SK-N-DZ (cell line): ENCODE measurements around the gene NKAPL.

ENCODE experiments used
- DNase-seq: peaks from one replicate; pipeline ENCODE4 v3.0.0-alpha.2; 2015; ENCODE audit warnings: low spot score

NKAPL gene

DNA sequence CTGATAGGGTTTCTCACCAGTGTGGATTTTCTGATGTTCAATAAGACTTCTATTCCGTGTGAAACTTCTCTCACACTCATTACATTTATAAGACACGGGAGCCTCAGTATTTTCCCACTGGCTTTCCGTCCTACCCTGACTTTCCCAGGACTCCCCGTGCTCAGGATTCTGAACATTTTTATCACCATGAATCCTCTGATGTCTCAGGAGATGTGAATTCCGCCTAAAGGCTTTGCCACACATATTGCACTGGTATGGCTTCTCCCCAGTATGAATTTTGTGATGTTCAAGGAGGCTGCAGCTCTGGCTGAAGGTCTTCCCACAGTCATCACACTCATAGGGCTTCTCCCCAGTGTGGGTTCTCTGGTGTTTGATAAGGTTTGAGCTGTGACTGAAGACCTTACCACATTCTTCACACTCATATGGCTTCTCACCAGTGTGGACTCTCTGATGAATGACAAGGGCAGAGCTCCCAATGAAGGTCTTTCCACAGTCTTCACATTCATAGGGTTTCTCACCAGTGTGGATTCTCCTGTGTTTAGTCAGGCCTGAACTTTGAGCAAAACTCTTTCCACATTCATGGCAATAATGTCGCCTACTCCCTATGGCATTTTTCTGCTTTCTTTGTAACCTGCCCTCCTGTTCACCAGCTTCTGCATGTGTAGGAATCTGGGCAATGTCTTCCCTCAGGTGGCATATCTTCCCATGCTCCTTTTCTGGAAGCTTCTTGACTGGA lies 13.7 kb upstream of the NKAPL start:
- no peak for DNase-seq

DNA sequence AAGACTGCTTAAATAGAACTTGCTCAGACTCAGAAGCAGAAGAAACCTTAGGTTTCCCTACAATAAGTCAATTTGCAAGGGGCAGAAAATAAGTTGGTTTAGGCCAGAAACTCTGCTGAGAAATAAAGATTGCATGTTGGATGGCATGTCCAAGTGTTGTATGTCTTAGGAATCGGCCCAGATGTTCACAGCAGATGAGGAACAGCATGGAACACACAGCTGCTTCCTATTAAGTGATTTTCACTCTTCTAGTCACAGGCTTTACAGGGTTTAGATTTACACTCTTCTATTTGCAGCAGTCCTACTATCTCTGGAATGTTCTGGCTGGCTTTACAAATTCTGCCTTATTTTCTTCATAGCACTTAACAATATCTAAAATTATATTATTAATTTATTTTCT lies 10.2 kb upstream of the NKAPL start:
- no peak for DNase-seq

DNA sequence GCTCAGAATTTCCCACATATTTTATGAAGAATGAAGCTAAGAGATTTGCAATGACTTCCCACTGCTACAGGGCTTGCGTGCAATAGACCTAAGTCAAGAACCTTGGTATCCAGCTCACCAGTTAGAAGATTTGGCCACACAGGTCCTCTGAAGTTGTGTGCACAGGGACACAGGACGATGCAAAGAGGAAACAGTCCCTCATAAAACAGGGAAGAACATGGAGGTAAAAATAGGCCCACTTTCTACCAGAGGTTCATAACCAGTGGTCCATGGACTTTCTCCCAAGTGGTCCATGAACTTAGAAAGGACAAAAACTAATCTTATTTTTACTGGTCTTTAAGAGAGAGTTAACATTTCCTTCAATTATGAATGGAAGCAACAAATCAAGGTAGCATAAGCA lies 8.3 kb upstream of the NKAPL start:
- no peak for DNase-seq

DNA sequence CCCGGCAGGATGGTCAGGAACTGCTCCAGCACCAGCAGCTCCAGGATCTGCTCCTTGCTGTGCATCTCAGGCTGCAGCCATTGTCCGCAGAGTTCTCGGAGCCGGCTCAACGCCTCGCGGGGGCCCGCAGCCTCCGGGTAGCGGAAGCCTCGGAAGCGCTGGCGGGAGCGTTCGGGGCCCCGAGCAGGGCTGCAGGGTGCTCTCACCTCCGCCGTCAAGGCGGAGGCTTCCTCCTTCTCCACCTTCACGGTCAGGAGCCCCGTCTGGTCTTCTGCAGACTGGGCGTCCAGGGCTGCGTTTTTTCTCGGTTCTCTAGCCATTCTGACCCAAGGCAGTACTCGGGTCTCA lies 7.5 kb upstream of the NKAPL start:
- no peak for DNase-seq

DNA sequence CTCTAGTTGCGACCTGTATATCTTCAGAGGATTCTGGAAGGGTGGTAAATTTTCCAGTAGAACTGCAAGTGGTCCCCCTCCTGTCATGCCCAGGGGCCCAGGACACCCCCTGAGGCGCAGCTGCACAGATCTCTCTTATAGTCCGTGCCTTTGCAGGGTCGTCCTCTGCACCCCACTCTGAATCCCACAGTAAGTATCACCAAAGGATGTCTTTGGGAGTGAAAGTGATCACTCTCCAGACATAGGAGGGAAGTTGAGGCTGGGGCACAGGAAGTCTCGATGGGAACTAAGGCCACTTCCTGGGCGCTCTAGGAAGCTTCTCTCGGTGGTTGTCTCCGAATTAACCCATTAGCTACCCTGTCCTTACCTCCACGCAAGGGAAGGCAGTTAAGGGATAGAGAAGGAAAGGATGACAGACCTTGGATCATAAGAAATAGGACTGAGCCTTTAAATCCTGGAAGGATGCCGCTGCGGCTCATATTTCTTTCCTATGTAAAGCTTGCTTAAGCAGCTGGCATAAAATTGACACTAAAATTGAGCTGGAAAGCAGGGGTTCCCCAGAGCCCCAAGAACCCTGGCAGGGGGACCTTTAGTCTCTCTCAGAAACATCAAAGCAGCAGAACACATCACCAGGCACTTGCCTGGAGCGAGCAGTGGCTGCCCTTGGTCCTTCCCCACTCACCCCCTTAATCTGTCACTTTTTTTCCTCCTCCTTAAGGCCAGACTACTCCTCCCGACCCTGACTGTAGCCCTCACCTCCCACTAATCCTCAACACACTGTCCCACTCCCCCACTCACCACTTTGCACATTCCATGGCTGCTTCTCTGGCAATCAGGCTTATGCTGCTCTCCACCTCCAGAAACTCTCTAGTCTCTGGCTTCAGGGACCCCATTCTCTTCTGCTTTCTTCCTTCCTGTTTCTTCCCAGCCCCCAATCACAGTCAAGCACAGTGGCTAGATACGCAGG lies 6.8 kb upstream of the NKAPL start, which contains the start of gene ZKSCAN4:
ZKSCAN4 (minus strand) TSS at position 261 of the 967 bp plus-strand sequence. CDS start 289 bp downstream, outside the sequence.
- DNase-seq: peak; percentile 93

DNA sequence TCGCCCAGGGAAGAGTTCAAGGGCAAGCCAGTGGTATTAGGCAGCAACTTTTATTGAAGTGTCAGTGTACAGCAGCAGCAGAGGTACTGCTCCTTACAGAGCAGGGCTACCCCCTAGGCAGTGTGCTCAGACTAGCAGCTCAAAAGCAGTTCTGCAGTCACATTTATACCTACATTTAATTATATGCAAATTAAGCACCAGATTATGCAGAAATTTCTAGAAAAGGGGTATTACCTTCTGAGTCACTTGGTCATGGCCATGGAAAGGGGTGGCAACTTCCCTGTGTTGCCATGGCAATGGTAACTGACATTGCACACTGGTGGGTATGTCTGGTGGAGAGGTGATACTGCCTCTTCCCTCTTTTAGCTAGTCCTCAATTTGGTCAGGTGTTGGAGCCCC lies 5.0 kb upstream of the NKAPL start:
- no peak for DNase-seq

DNA sequence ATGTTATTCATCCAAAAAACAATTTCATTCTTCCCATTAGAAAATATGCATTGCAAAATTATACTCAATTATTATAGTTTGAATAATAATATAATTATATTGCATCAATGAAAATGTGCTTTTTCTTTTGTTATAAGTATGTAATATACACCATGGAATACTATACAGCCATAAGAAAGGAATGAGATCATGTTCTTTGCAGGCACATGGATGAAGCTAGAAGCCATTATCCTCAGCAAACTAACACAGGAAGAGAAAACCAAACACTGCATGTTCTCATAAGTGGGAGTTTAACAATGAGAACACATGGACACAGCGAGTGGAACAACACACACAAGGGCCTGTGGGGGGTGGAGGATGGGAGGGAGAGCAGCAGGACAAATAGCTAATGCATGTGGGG lies 2.1 kb upstream of the NKAPL start:
- DNase-seq: no peak

DNA sequence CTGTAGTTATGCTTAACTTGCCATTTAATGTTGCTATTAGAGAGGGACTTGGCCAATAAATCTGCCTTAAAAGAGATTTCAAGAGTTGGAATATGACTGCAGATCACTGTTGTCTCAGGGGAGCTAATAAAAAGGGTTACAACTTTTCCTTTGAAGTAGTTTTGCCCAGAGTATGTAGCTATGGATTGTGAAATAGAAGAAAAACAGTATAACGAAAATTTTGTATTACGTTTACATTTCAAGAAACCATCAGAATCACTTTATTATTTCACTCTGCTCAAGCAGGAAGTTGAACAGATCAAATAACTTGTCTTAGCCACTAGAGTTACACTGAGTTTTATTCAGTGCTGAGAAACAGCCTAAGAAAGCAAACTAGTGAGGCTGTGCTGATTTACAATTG lies 4.8 kb downstream of the NKAPL start:
- DNase-seq: no peak

DNA sequence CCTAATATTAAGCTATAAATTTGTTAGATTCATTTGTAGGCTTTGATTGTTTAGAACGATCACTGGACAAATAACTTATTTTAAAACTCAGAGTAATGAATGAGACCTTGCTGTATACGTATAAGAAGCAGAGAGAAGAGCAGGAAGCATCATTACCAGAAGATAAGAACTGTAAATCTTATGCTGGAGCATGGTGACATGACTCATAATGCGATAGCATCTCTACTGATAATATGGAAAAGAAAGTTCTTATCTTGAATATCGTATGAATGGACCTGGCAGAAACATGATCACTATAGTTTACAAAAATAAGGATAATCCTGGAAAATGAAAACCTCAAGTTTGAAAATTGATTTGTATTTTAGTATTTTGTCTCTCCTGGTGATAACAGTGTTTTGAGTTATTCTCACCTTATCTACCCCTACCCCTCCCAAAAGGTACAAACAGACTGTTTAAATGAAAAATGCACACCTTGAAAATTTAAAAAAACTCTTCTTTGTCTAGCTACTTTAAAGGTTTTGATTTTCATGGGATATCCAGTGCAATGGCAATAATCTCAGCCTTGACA lies 5.8 kb downstream of the NKAPL start:
- DNase-seq: no peak

DNA sequence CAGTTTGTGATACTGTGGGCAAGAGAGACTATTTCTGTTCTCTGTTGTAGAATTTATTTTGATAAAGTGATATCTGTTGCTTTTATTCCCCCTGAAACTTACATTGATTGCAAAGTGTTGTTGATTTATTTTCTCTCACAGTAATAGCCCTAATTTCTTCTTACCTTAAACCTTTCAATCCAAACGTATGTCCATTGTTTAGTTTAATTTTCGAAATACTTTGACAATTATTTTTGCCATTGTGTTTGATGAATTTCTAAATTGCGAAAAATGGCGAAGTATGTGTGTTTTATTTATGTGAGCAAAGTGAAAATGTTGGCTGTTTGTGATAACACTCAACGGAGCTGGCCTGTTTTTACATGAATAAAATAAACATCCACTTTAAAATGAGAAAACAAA lies 7.5 kb downstream of the NKAPL start:
- DNase-seq: no peak

DNA sequence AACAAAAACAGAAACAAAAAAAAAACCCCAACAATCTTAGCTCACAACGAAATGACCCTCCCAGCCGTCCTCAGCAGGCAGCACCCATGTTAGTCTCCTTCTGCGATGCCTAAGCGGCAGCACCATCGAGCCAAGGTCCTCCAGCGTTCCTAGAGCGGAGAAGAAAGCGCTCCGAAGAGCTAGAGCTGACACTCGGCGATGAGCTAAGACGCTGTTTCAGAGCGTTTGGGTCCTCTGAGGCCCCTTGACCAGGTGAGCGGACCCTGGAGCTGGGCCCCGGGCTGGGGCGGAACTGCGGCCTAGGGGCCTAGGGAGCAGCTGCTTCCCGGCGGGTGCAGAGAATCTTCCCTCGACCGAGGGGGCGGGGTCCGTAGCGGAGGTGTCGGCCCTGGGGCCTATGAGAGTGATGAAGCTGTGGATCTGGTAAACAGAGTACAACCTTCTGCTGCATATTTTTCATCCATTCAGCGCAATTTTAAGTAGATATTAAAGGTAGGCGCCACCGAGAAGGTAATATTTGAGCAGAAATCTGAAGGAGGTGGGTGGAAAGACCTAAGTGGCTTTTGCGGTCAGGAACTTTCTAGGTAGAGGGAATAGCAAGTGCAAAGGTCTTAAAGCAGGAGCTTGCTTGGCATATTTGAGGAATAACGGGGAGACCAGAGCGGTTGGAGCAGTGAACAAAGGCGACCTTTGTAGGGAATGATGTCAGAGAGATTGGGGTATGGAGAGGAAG lies 8.0 kb downstream of the NKAPL start, which contains the start of gene ZSCAN26:
ZSCAN26 (plus strand) TSS at position 182 of the 733 bp plus-strand sequence. CDS start 4,777 bp downstream, outside the sequence.
- DNase-seq: peak; percentile 92

DNA sequence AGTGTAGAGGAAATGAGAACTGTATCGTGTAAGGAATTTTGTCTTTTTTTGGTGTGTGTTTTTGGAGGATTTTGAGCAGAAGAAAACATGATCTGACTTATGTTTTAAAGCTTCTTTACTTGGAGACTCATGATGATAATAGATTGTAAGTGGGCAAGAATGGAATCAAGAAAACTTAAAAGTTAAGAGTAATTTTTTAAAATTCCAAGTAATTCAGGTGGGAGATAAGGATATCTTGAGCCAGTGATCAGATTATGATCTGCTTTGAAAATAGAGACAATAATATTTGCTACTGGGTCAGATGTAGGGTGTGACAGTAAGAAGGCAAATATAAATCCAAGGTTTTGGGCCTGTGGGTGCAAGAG lies 8.6 kb downstream of the NKAPL start:
- no peak for DNase-seq

DNA sequence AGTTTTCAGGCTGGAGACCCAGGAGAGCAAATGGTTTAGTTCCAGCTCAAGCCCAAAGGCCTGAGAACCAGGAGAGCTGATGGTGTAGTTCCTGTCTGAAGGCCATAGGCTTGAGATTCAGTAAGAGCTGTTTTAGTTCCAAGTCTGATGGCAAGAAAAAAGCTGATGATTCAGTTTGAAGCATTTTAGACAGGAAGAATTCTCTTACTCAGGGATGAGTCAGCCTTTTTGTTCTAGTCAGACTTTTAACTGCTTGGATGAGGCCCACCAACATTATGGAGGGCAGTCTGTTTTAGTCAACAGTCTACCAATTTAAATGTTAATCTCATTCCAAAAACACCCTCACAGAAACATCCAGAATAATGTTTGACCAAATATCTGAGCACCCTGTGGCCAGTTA lies 10.4 kb downstream of the NKAPL start:
- no peak for DNase-seq

DNA sequence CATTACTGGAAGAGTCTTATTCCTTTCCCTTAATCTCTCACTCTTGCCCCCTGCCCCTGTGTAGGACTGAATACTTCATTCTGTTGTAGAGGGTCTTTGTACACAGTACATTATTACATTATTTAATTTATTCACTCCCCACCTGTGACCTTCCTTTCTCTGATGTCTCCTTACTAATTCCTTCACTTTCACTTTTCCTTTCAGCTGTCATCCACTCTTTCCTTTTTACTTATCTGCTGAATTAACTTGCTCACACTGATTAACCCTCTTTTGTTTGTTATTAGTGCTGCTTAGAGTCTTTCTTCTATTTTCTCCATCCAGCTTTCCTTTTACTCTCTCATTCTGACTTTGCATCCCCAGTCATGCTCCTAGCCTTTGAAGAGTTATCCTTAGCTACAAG lies 15.8 kb downstream of the NKAPL start:
- no peak for DNase-seq

DNA sequence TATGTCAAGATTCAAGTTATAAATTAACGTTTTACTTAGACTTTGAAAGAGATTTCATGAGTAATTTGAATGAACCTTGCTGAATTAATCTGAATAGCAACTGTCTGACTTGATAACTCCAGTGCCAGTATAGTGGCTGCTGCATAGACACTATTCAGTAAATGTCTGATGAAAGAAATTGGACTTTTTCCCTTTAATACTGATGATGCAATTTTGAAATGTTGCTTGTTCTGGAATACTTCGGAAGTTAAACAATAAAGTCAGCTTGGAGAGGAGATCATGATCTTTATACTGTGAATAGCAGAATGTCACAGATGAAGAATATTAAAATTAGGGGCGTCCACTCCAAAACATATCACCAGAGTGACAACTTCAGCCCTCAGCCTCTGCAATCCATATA lies 18.6 kb downstream of the NKAPL start:
- no peak for DNase-seq

DNA sequence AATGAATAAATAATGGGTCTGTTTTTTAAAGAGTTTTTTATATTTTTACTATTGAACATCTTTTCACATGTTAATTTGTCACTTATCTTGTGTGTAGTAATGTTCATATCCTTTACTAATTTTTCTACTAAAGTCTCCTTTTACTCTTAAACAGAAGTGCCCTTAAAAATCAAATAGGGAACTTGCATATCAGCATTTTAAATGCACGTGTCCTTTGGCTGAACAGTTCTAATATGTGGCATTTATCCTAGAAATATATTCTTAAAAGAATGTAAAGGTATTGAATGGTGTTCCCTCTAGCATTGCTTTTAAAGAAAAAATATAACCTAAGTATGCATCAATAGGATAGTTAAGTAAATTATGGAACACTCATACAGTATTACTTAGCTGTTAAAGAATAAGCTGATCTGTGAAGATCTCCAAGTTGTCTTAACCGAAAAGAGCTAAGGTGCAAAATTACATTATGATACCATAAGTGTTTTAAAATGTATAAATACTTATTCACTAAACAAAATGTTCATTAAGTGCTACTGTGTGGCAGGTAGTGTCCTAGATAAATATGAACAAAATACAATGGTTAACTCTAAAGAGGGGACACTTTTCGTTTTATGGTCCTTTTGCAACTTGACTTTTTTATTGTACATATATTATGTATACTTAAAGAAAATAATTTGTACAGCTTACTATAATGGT lies 21.6 kb downstream of the NKAPL start:
- no peak for DNase-seq

DNA sequence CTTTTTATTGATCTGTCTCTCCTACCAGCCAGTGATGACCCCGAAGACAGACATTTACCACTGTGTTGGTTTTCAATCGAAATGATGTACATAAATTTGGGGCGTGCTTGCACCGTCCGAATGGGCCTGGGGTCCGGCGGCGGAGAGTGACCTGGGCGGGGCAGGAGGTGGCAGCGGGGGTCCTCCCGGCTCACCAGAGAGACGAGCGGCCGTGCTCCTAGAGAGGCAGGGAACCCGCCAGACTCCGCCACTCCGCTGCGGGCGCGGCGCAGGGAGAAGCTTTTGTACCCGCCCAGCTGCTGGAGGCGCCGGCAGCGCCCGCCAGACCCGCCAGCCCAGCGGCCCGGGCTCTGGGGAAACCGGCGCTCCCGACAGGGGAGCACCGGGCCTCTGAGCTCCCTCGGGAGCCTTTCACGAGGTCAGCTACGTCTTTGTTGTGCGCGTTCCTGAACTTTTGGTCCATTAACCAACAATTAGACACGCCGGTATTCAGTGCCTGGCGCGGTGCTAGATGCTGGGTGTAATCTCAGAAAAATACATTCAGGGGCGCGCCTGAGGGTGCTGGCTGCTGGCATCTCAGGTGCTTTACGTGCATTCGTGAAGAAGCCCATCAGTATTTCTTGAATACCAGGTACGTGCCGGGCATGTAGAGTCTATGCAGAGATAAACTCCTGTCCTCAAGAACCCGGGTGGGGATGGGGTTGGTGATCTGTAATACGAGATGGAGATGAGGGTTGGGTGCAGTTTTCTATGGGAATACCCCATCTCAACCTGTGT lies 22.4 kb downstream of the NKAPL start, which contains the start of gene PGBD1:
PGBD1 (plus strand) TSS at position 285 of the 777 bp plus-strand sequence. CDS start 2,242 bp downstream, outside the sequence.
- DNase-seq: peak; percentile 85

DNA sequence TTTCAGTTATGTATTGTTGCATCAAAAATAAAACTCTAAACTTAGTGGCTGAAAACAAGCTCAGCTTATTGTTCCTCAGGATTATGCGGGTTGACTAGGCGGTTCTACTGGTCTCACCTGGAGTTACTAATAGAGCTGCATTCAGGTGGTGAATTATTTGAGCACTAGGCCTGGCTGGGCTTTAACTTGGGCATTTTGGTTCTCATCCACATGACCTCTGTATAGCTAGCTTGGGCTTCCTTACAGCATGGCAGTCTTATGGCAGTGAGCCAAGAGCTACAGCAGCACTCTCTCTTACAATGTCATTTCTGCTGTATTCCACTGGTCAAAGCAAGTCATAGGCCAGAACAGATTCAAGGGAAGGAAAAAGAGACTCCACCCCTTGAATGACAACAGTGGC lies 23.8 kb downstream of the NKAPL start:
- no peak for DNase-seq

DNA sequence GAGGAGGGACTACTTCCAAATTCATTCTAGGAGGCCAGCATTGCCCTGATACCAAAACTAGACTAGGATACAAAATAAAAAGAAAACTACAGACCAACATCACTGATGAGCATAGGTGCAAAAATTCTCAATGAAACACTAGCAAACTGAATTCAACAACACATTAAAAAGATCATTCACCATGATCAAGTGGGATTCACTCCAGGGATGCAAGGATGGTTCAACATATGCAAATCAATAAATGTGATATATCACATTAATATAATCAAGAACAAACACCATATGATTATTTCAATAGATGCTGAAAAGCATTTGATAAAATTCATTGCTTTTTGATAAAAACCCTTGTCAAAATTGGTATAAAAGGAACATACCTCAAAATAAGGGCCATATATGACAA lies 32.5 kb downstream of the NKAPL start:
- DNase-seq: no peak

DNA sequence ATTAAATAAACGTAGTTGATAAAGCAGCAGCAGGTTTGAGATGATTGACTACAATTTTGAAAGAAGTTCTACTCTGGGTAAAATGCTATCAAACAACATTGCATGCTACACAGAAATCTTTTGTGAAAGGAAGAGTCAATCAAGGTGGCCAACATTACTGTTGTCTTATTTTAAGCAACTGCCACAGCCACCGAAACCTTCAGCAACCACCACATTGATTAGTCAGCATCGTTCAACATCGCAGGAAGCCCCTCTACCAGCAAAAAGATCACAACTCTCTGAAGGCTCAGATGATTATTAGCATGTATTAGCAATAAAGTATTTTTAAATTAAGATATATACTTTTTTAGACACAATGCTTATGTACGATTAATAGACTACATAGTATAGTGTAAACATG lies 36.2 kb downstream of the NKAPL start:
- no peak for DNase-seq
